Suppressor macrophage treated with lipopolysaccharide for 4 hours (primary cell): ENCODE measurements around the gene ANKRD11.
A peak's percentile ranks its signal among the peaks of the same experiment; 100 is the strongest.
"Not testable (repeated sequence)": the region's sequence is repeated elsewhere in the genome, so short reads cannot be mapped to it uniquely, and the experiment has no call there.

Experiments used
- DNase-seq: peaks from one replicate; pipeline ENCODE4 v3.0.0-alpha.2; 2020

The ANKRD11 gene

DNA sequence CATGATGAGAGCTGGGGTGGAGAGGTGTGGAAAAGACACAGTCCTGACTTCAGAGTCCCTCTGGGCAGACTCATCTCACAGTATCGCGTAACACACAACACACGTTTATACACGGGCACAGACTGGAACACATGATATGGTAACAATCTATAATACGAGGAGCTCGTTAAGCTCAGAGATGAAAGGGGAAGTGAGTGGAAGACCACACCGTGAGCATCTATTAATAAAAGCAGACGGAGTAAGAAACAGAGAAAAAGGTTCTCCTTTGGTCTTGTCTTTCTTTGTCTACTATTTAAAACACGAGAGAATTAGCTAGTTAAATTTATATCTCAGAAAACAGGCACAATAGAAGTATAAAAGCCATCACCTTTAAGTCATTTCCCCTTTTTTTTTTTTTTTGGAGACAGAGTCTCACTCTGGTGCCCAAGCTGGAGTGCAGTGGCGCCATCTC, 13.5 kb downstream of the ANKRD11 start:
- no peak for DNase-seq

DNA sequence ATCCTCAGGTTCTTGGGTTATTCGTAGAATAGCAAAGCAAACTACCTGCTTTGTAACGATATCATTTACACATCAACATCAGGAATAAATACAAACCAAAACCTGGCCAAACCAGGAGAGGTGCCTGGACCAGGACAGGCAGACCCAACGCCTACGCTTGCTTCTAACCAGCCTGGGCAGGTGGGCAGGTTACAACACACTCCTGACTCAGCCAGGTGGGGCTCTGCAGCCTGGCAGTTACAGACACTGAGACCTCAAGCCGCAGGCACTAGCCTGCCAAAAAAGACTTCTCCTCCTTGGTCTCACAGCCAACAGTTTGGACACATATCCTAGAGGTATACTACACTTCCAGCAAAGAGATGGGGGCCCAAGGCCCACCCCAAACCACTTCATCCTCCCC, 14.0 kb downstream of the ANKRD11 start:
- DNase-seq, result no peak

DNA sequence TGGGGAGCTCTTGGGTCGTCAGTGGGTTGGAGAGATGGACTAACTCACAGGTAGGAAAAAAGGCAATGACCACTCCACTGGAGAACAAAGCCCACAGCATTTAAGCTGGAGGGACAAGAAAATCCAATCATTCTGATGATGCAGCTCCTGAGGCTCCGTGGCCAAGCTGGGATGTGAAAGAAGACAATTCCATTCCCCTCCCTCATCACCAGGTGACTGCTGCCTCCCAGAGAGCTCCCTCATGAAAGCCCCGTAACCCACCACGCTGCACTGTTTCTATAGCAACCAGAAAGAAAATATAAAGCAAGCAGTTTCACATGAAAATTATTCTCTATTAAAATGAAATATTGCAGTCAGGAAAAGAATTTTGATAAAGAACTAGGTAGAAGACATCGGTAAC, 15.2 kb downstream of the ANKRD11 start:
- DNase-seq, result no peak

DNA sequence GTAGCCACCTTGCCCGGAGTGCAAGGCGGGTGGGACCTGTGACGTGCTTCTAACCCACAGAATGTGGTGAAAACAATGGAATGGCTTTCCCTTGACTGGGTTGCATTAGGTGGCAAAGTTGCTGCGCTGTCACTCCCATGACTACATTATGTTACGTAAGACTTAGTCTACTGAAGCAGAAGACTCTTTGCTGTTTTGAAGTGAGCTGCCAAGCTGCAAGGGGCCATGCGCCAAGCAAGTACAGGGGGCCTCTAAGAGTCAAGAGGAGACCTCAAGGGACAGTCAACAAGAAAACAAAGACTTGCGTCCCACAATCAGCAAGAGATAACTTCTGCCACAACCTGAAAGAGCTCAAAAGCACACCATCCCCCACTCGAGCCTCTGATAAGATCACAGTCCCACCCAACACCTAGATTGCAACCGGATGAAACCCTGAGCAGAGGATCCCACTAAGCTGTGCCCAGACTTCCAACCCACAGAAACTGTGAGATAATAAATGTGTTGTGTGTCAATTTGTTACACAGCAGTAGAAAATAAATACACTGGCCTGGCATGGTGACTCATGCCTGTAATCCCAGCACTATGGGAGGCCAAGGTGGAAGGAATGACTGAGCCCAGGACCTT, 16.5 kb downstream of the ANKRD11 start:
- DNase-seq, result peak; percentile 67

DNA sequence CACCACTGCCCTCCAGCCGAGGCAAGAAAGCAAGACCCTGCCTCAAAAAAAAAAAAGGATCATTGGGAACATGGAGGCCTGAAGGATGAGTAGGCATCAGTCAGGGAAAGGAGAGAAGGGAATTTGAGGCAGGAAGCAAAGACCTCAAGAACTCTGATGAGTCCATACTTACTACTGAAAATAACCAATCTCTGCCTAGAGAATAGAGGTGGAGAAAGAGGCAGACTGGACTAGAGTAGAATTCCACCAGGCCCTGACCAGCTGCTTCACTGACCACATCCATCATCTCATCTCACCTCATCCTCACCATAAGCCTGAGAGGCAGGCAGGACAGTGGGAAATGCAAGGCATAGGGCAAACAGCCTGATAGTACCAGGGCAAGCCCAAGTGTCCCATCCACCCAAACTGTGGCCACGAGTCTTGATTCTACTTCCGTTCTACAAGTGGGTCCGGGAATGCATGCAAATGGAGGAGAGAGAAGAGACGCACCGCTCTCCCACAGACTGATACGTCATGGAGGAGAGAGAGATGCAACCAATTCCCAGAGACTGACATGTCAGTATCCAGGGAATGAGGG, 17.1 kb downstream of the ANKRD11 start:
- DNase-seq, result no peak

DNA sequence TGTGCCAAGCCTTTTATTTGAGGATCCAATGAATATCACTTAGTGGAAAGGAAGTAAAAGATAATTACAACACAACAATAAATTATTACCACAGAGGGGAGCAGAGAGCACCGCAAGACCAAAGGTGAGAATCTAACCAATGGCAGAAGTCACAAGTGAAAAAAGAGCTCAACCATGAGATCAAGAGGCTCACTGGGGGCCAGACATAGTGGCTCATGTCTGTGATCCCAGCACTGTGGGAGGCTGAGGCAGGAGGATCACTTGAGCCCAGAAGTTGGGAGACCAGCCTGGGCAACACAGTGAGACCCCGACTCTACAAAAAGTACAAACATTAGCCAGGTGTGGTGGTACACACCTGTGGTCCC, 17.7 kb downstream of the ANKRD11 start:
- DNase-seq, result no peak

DNA sequence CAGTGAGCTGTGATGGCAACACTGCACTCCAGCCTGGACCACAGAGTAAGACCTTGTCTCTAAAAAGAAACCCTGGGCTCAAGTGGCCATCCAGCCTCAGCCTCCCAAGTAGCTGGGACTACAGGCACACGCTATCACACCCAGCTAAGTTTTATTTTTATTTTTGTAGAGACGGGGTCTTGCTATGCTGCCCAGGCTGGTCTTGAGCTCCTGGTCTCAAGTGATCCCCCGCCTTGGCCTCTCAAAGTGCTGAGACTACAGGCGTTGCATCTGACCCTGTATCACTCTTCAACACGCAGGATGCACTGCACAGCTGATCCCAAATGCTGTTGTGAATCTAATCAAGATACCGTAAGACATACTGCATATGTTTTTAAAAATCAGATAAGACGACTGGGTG, 23.0 kb downstream of the ANKRD11 start:
- DNase-seq, result no peak

GRCh38 chr16:89466920-89467319, 23.4 kb downstream of the ANKRD11 start:
- DNase-seq, result no peak

DNA sequence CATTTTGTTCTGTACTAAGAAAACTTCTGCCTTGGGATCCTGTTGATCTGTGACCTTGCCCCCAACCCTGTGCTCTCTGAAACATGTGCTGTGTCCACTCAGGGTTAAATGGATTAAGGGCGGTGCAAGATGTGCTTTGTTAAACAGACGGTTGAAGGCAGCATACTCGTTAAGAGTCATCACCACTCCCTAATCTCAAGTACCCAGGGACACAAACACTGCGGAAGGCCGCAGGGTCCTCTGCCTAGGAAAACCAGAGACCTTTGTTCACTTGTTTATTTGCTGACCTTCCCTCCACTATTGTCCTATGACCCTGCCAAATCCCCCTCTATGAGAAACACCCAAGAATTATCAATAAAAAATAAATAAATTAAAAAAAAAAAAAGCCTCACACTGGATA, 27.0 kb downstream of the ANKRD11 start:
- not testable (repeated sequence) for DNase-seq

GRCh38 chr16:89462639-89463038, 27.7 kb downstream of the ANKRD11 start:
- DNase-seq, result not testable (repeated sequence)

GRCh38 chr16:89461890-89462289, 28.5 kb downstream of the ANKRD11 start:
- DNase-seq, result not testable (repeated sequence)

- DNase-seq, result no peak
Observed at GRCh38 chr16:89460556-89460955, 29.8 kb downstream of the ANKRD11 start.

DNA sequence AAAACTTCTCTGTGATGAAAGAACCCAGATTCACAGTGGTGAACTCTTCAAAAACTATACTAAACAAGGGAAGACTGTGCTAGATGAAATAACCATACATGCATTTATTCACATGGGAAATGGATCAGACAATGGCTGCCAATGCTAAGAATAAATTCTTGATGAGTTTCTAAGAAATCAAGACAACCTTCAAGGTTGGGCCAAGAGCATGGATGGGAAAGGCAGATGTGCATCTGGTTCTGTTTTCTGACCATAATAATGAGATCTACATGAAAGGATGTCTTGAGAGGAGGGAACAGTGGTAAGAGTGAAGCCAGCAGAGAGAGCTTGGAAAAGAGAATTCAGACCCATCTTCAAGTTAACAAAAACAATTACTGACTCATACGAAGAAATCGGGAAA, 31.4 kb downstream of the ANKRD11 start:
- no peak for DNase-seq

GRCh38 chr16:89458551-89458950, 31.8 kb downstream of the ANKRD11 start:
- no peak for DNase-seq

DNA sequence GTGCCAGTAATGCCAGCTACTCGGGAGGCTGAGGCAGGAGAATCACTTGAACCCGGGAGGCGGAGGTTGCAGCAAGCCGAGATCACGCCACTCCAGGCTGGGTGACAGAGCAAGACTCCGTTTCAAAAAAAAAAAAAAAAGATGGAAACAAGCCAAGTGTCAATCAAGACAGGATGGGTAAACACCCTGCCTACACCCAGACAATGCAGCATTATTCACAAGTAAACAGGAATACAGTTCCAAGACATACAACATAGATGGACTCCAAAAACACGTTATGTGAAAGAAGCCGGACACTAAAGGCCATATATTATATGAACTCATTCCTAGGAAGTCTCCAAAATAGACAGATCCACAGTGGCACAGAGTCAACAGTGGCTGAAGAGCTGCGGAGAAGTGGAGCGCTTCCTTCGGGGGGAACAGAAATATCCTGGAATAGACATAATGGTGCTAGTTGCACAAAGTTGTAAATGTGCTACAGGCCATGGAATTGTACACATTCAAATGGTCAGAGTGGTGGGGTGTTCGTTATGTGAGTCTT, 33.9 kb downstream of the ANKRD11 start:
- no peak for DNase-seq

- DNase-seq, result no peak
Observed at GRCh38 chr16:89455692-89456091, 34.7 kb downstream of the ANKRD11 start.

DNA sequence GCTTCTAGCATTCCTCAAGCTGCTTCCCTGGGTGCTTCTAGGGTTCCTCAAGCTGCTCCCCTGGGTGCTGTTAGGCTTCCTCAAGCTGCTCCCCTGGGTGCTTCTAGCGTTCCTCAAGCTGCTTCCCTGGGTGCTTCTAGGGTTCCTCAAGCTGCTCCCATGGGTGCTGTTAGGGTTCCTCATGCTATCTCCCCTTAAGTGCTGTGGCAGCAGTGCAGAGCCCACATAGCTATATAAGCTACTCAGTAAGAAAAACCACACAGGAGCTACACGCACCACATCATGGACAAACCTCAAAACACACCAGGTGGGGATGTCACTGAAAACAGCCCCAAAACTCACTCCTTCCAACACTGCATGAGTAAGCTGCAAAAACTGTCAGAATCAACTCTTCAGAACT, 35.2 kb downstream of the ANKRD11 start:
- no peak for DNase-seq

DNA sequence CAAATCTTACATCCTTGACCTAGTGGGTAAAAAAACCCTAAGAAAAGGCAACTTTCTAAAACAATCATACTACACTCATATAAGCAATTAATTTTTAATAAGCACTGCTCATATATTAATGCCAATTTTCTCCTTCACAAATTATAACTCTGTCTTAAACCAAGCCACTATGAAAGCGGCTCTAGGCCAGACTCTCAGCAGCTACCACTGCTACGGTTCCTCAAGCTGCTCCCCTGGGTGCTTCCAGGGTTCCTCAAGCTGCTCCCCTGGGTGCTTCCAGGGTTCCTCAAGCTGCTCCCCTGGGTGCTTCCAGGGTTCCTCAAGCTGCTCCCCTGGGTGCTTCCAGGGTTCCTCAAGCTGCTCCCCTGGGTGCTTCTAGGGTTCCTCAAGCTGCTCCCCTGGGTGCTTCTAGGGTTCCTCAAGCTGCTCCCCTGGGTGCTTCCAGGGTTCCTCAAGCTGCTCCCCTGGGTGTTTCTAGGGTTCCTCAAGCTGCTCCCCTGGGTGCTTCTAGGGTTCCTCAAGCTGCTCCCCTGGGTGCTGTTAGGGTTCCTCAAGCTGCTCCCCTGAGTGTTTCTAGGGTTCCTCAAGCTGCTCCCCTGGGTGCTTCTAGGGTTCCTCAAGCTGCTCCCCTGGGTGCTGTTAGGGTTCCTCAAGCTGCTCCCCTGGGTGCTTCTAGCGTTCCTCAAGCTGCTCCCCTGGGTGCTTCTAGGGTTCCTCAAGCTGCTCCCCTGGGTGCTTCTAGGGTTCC, 35.8 kb downstream of the ANKRD11 start:
- DNase-seq, result not testable (repeated sequence)

GRCh38 chr16:89453501-89454321, 36.6 kb downstream of the ANKRD11 start:
- peak; percentile 51 for DNase-seq

GRCh38 chr16:89452925-89453324, 37.4 kb downstream of the ANKRD11 start:
- DNase-seq, result no peak

DNA sequence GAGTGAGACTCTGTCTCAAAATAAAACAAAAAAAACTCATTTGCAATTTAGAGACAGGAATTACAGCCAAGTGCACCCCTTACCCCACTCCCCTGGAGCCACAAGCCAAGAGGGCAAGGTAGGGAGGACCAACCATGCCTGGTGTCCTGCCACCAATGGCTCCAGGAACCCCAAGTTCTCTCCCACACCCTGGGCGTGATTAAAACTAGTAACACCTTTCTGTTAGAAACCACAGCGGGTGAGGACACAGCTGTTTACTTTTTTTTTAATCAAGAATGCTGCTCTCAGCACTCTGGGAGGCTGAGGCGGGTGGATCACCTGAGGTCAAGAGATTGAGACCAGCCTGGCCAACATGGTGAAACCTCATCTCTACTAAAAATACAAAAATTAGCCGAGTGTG, 38.1 kb downstream of the ANKRD11 start:
- DNase-seq, result no peak

- no peak for DNase-seq
Observed at GRCh38 chr16:89450537-89450936, 39.8 kb downstream of the ANKRD11 start.

GRCh38 chr16:89449726-89450335, 40.5 kb downstream of the ANKRD11 start:
- peak; percentile 52 for DNase-seq
